ENCODE results near the gene GPR39.

DNA sequence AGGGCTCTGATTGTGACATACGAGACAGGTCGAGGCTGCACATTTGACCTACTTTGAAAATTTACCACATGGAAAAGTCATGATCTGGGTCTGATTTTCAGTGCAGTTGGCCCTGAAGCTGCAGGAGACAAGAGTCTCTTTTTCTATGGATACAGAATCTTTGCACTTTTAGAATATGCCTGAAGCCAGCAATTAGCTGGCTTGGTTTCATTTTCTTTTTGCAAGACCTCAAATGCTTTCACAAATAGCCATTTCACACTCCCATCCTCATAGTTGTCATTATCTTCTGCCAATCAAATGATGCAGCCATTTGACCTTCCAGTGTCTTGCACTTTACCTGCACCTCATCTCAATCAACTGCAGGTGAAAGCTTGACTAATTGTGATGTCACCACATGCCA is 59.0 kb downstream of the GPR39 start:
- no peak for TF ChIP-seq CTCF (IDR thresholded peaks at IDR 0.05)
- TF ChIP-seq POLR2A (IDR thresholded peaks at IDR 0.05), result no peak
- no peak for TF ChIP-seq EP300 (IDR thresholded peaks at IDR 0.05)

Measured in tibial nerve (tissue), 4 donors.